GM04504 (cell line): ENCODE results near the gene TMEM31.
"Not testable (repeated sequence)": the region's sequence is repeated elsewhere in the genome, so short reads cannot be mapped to it uniquely, and the experiment has no call there.

ENCODE experiments used
- DNase-seq: peaks from one replicate; pipeline ENCODE4 v3.0.0-alpha.2; 2012; ENCODE audit warnings: low read depth

Gene TMEM31

DNA sequence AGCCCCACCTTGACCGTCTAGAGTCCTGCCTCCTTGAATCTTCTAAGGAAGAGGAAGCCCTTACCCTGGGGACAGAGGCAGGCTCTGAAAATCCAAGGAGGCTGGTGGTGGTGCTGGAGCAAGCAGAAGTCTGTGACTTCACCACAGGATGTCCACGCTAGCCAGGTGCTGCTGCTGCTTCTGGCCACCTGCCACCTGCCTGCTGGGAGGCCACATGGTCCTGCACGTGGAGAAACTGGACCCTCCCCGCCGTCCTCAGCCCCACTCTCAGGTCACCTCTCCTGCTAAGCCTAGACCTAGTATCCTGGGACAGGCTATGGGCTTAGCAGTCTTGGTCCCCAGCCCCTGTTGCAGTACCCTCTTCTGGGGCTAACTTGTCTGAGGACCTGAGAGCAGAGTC, 15.8 kb downstream of the TMEM31 start:
- no peak for DNase-seq

DNA sequence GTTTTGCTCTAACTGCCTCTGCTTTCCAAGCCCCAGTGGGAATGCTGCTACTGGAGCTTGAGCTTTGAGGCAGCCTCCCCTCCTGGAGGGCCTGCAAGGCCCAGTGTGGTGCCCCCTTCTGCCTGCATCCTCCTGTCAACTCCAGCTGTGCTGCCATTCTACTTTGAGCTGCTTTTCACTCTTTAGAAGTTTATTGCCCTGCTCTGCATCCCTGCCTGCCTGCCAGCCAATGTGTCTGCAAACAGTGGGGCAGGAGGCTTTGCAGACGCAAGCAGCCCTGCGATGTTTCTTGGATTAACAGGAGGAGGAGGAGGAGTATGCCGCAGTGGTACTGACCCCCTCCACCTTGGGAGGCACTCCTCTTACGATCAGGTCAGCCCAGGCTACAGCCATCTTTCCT, 16.4 kb downstream of the TMEM31 start:
- no peak for DNase-seq

DNA sequence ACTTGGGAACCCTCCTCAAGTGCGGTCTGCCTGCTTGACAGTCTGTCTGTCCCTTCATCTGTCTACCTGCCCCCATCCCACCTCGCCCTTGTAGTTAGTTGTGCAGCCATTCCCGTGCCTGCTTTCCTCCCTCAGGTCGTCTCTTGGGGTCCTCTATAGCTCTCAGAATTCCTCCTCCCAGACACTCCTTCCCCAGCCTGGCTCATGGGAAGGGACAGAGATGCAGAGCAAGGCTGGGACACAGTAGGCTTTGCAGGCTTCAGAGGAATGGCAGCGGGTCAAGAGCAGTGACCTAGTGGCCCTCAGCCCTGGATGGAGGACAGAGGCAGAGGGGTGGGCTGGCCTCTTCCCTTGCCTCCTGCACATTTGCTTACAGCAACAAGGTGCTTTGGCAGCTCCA, 18.3 kb downstream of the TMEM31 start:
- no peak for DNase-seq

DNA sequence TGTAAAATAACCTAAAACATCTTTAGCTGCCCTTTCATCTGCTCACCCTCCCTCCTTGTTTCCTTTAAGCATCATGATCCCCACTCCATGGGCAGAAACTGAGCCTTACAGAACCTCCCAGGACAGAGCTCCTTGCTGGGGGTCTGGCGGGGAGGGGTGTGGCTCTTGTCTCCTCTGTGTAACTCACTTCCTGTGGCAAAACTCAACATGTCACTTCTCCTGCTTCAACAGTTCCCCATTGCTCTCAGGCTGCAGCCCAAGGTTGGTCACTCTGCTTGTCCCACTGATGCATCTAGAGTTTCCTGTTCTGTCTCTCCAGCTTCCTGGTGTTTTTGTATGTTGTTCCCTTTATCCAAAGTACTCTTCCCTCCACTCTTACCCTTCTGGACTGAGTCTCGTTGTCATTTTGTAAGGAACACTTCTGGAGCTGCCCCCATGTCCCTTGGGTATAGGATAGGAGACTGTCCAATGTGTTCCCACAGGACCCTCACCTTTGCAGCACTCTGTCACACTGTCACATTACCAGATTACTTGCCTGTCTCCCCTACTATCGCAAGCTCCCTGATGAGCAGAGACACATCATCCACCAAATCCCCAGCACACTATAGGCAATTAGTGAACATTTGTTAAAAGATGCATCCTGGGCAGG, 19.6 kb downstream of the TMEM31 start:
- no peak for DNase-seq

DNA sequence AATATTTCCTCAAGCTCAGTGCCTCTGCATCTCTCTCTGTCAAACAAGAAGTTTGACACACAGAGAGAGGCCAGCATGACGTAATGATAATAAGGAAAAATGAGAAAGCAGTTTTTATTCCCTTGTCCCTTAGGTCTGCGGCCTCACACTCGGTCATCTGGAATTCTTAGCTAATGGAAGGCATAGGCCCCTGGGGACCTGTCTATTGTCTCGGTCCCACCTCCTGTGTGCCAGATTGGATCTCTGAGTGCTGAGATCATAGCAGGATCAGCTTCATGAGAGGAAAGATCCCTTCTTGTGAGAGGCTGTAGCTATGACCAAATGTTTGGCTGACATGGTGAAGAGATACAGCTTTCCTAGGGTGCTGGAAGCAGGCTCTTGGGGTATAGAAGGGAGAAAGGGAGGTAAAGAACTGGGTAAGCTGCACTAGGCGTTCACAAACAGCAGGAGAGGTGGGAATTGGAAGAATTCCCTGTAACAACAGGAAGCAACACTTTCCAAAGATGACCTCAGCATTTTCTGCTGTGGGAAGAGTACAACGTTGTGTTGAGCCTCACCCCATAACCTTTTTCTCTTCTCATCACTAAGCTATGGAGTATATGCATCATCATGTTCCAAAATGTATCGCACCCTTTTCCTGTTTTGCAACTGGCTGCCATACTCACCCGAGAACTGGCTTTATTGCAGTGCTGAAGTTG, 20.2 kb downstream of the TMEM31 start:
- DNase-seq, result peak; percentile 56

DNA sequence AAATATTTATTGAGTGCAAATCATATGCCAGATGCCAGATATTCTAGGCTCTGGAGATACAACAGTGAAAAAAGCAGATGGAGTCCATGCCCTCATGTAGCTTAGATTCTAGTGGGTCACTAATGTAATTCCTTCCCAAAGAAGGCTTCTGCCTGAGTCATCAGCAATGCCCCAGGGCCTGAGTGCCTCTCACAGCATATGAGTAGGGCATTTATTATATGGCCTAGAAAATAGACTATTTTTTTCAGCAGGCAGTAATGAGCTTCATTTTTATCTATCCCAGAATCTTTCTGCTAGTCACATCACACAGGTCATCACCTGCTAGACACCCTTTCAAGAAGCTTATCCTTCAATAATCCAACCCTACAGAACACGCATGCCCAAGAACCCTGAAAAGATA, 22.3 kb downstream of the TMEM31 start:
- no peak for DNase-seq

DNA sequence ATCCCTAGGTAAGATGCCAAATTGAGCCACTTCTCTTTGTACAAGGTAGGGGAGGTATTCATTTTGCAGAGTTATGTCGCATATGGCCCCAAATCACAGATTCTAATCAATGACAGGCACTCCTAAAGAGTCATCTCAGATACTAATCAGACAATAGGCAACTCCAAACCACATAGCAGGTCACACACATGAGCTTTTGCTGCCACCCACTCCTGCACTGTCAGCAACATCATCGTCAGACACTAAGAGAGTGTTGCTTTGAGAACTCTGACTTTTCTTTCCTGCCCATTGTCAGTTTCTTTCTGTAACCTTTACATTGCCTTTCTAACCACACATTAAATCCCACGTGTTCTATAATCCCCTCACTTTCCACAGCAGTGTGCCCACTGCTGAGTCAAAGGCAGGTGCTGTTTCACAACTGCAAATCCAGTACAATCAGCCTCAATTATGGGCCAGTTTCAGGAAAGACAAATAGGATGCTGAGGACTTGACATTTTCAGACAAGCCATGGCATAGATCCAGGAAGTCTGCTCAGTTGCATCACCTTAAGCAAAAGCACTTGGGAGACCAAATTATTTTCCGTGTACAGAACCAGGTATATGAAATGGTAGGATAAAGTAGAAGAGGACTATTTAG, 23.5 kb downstream of the TMEM31 start:
- no peak for DNase-seq

DNA sequence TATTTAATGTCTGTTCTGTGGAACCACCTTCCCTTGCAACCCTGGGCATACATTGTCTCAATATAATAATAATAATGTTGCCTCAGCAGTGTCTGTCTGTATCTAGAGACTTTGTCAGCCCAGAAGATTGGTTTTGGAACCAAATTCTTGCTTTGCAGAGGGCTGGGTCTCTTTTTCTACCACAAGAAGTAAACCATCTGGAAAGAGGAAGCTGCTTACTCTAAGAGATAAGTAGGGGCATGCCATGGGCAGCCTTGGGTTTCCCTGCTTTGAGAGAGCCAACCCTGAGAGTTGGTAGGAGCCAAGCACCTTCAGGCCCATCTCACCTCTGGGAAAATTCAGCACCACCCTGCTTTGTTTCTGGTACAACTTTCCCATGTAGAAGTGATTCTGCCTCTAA, 27.0 kb downstream of the TMEM31 start:
- no peak for DNase-seq

DNA sequence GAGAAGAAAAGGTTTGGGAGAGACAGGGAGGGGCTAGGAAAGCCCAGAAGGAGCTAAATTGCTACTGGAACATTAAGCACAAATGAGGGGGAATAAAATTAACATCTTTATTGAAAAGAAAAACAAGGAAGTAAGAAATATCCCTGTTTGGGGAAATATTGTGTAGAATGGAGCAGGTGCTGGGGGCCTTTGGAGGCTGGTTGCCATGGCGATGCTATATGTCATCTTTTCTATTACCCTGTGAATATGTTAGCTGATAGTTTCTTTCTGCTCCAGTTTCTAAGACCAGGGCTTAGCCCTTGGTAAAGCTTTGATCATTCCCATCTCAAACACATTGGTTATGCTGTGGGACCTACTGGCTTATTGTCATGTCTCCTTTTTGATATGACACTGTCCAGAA, 28.7 kb downstream of the TMEM31 start:
- DNase-seq, result no peak

DNA sequence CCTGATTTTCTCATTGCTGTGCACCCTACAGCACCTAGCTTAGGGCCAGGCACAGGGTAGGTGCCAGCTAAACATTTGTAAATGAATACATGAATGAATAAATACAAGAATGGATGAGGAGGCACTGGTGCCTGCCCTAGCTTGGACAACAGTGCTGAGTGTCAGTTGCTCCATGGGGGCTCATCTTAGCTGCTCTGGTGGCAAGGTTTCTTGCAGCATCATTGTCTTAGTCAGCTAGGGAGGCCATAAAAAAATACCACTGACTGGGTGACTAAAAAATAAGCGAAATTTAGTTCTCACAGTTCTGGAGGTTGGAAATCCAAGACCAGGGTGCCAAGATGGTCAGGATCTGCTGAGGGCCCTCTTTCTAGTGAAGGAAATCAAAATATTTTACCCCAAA, 31.2 kb downstream of the TMEM31 start:
- DNase-seq, result no peak

DNA sequence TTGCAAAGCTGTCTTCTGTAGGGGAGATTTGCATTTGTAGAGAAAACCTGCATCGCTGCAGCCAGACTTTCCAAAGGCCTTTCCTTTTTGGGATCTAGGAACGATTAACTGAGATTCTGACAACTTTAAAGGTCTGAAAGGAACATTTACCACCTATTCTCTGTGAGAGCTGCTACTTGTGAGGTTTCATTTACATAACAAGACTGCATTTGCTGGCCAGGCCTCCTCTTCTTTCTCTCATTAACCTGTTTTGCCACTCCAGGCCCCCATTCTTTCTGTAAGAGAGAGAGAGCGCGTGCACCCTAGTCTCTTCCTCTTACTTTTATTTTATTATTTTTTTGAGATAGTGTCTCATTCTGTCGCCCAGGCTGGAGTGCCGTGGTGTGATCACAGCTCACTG, 31.6 kb downstream of the TMEM31 start:
- no peak for DNase-seq

DNA sequence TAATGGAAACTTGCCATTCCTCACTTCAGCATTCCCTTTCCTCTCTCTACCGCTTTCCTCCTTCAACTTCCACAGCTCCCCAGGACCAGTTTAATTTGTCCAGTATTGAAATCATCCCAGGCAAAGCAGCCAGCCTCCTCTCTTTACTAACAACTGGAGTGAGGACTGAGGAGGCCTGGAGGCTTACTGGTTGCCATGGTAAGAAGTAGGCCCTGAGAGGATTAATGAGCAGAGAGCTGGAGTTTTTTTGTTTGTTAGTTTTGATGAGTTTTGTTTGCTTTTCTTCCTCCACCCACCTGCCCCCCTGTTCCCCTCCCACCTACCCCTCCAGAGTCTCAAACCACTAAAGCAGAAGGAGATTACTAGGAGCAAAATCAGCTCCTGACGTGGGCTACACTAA, 36.5 kb downstream of the TMEM31 start:
- no peak for DNase-seq

DNA sequence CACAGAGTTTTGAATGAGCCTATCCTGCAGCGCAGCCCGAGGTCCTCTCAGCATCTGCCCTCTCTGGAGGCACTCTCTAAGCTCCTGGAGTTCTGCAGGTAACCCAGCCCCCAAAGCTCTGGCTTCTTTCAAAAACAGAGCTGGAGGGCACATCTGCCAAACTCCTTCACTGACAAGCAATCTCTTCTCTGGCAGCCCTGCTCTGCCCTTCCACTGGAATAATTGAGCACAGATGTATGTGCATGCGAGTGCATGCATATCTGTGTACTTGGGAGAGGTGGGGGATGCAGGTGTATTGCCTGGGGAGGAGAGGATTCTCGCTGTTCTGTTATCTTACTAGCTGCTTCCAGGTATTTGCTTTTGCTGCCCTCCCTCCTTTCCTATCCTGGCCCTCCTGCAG, 43.7 kb downstream of the TMEM31 start:
- DNase-seq, result no peak

DNA sequence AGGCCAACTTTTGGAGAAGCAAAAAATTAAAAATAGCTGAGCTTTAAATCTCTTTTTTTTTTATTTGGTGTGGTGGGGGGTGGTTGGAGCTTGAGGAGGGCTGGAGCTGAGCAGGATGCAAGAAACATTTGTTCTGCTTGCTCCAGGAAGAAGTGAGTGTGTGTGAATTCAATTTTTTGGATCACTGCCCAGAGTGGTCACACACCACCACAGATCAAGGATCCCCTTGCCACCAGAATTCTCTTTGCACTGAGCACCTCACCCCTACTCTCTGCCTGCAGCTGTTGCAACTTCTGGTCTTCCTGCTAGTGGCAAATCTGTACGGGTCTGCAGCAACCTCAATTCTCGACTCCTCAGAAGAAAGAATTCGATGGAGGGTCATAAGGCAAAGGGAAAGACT, 46.0 kb downstream of the TMEM31 start:
- DNase-seq, result no peak

DNA sequence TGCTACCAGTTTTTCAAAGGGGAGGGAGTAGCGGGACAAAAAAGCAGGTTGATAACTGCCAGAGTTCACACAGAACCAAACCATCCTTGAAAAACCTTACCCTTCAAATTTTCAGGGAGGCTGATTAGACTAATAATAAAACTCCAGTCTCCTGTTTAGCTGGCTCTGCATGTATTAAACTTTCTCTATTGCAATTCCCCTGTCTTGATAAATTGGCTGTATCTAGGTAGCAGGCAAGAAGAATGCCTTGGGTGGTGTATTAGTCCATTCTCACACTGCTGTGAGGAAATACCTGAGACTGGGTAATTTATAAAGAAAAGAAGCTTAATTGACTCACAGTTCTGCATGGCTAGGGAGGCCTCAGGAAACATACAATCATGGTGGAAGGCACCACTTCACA, 47.8 kb downstream of the TMEM31 start:
- no peak for DNase-seq

DNA sequence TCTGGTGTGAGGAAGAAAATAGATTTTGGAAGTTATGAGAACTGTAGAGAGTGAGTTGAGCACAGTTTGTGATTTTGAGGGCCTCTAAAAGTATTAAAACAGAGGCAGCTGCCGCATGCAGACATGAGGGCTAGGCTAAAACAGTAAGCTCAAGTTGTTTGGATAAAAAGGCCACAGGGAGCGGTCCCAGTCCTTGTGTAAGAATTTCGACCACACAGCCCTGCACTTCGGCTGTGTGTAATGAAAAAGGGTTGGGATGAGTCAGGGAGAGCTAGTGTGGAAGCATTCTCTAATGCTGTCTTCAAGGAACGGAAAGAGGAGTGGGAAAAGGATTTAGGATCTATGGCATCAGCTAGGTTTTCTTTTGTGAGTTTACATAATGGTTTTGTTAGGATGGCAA, 52.8 kb downstream of the TMEM31 start:
- DNase-seq, result not testable (repeated sequence)
